Esophagus (tissue), 2 donors: Measurements from ENCODE around the gene HPS5. TPM values are rescaled to one million over a fixed set of nuclear protein-coding genes. Genes with fewer than 3 reads are reported as not detected.

Experiments
- H3K27ac ChIP-seq, 2 donors: one replicate each; pipeline ENCODE4 v1.5.1; 2013; ENCODE audit warnings: low read depth in 2 of 2, mild to moderate bottlenecking in 2 of 2, inconsistent platforms in 1 of 2, low read length in 1 of 2, moderate library complexity in 1 of 2
- H3K27me3 ChIP-seq, 2 donors: one replicate each; pipeline ENCODE4 v1.6.1; 2013; ENCODE audit warnings: low read length in 2 of 2, control low read depth in 1 of 2, mild to moderate bottlenecking in 1 of 2; ENCODE audit not compliant: insufficient read depth in 2 of 2, control insufficient read depth in 1 of 2
- H3K36me3 ChIP-seq, 2 donors: one replicate each; pipeline ENCODE4 v1.6.1; 2013; ENCODE audit warnings: low read length in 1 of 2; ENCODE audit not compliant: control insufficient read depth in 2 of 2, insufficient read depth in 2 of 2
- H3K4me1 ChIP-seq, 2 donors: one replicate each; pipeline ENCODE4 v1.6.1; 2013; ENCODE audit warnings: low read length in 1 of 2; ENCODE audit not compliant: control insufficient read depth in 2 of 2, insufficient read depth in 2 of 2
- H3K4me3 ChIP-seq, 2 donors: one replicate each; pipeline ENCODE4 v1.5.1; 2013; ENCODE audit warnings: low read length in 2 of 2, mild to moderate bottlenecking in 2 of 2, low read depth in 1 of 2, moderate library complexity in 1 of 2
- H3K9me3 ChIP-seq, 2 donors: one replicate each; pipeline ENCODE4 v1.6.1; 2013; ENCODE audit warnings: mild to moderate bottlenecking in 2 of 2, low read depth in 1 of 2, low read length in 1 of 2, moderate library complexity in 1 of 2; ENCODE audit not compliant: control insufficient read depth in 2 of 2, insufficient read depth in 1 of 2
- WGBS, 2 donors: extraction: QIAGEN DNeasy Blood & Tissue Kit; methylation state at CpG; one replicate each; pipeline ENCODE4 v1.1.7; 2013; 5-methylcytosine and 5-hydroxymethylcytosine counted together
- polyA plus RNA-seq, 2 donors: library from polyadenylated mRNA; stranded (reverse); fragments of 200-250 nt; gene quantifications; one replicate each; pipeline ENCODE4 v1.2.3, GENCODE V29; 2013
- donor health status: healthy with polysubstance abuse.
- donor health status: Bipolar disorder and iron deficiency.

HPS5 gene
- polyA plus RNA-seq, 2 donors = 6.6 to 6.9 TPM

- WGBS, 2 donors = 50 to 65% methylated on average over 3 of the region's 3 CpGs
- Histone ChIP-seq H3K36me3 (peaks cover 0 to 4% of the 10 kb centered on the region in 2 donors), H3K27ac (peak overlapping the region; percentile 63 to 81), H3K4me3 (no peak overlapping the region), H3K9me3 (no peaks in the 10 kb centered on the region), H3K4me1 (no peaks in the 10 kb centered on the region), H3K27me3 (no peaks in the 10 kb centered on the region)
Observed at GRCh38 chr11:18312012-18312411, 9.9 kb downstream of the HPS5 start.

DNA sequence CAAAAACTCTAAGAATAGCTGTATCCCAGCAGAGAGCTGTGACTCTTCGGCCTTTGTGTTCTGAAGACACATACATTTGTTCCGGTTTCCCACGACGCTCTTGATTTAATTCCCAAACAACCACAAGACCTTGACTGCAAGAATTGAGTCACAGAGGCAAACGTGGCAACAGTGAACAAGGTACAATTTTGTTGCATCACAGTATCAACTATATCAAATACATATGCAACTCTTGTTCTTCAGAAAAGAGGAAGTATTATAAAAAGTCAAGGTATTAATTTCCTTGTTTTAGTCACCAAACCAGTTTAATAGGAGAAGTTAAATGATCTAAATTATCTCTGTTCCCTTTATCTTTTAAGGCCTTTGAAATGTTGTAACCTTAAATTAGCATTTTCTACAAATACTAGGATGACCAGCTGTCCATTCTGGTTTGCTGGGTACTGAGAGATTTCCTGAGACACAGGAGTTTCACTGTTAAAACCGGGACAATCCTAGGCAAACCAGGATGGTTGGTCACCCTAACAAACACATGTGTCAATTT lies 11.1 kb downstream of the HPS5 start:
- H3K27ac ChIP-seq = peak overlapping the region; percentile 55 to 75
- H3K36me3 ChIP-seq = peaks cover 0 to 5% of the 10 kb centered on the region in 2 donors
- 62 to 67% methylated on average over 6 of the region's 6 CpGs for WGBS, 2 donors
- no peaks in the 10 kb centered on the region for H3K4me1 ChIP-seq
- H3K9me3 ChIP-seq = no peaks in the 10 kb centered on the region
- H3K4me3 ChIP-seq = no peak overlapping the region
- no peaks in the 10 kb centered on the region for H3K27me3 ChIP-seq

DNA sequence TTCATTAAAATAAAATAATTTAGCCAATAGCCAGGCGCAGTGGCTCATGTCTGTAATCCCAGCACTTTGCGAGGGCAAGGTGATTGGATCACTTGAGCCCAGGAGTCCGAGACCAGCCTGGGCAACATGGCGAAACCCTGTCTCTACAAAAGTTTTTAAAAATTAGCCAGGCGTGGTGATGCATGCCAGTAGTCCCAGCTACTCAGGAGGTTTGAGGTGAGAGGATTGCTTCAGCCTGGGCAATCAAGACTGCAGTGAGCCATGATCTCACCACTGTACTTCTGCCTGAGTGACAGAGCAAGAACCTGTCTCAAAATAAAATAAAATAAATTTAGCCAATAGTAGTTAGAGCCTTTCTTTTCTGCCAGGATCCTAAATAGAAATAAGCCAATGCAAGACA lies 12.2 kb downstream of the HPS5 start:
- H3K4me3 ChIP-seq = no peak overlapping the region
- H3K27me3 ChIP-seq = no peaks in the 10 kb centered on the region
- H3K36me3 ChIP-seq = peaks cover 0 to 7% of the 10 kb centered on the region in 2 donors
- peak overlapping the region in 1 of 2 donors; percentile 64 for H3K27ac ChIP-seq
- no peaks in the 10 kb centered on the region for H3K4me1 ChIP-seq
- 96 to 98% methylated on average over 5 of the region's 5 CpGs for WGBS, 2 donors
- H3K9me3 ChIP-seq = no peaks in the 10 kb centered on the region

DNA sequence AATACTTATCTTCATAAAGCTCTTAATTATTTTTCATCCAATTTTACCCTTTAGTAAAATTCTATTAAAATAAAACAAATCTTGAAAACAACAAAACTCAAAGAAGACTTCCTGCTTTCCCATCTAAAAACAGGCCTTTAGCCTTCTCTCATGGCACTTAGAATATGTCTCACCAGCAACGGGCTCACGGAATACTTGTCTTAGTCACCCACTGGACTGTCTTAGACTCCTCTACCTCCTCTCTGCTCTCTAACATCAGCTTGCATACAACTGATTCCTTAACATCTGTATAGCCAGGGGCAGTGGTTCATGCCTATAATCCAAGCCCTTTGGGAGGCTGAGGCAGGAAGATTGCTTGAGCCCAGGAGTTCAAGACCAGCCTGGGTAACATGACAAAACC lies 13.7 kb downstream of the HPS5 start:
- Histone ChIP-seq H3K4me1 (no peaks in the 10 kb centered on the region), H3K36me3 (peaks cover 0 to 10% of the 10 kb centered on the region in 2 donors), H3K27ac (peak overlapping the region in 1 of 2 donors; percentile 41), H3K9me3 (no peaks in the 10 kb centered on the region), H3K27me3 (no peaks in the 10 kb centered on the region), H3K4me3 (no peak overlapping the region)
- WGBS, 2 donors = 82 to 93% methylated on average over 2 of the region's 2 CpGs

DNA sequence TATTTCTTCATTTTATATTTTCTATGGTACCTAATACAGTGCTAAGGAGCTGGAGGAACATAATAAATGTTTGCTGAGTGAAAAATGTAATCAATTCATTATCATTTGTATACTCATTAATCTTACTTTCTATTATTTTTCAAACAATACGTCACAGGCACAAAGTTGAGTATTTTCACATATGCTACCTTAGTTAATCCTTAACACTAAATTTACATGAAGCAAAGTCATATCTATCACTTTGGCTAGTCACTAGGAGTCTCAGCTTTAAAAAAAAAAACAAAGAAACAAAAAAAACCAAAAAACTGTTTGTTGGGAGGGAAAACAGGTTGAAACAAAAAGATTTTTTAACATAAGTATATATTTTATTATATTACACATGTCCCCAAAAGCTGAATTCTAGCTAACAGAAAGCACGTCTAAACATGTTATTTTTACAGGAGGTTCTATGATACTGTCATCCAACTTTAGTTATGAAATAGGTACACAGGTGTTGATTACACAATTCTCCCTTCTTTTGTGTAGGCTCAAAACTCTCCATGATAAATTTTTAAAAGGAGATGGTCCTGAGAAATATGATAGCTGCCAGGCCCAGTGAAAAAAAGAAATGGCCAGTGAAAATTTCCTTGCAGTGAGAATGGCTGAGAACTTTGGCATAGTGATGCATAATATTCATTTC lies 14.3 kb downstream of the HPS5 start:
- peaks cover 0 to 11% of the 10 kb centered on the region in 2 donors for H3K36me3 ChIP-seq
- H3K27me3 ChIP-seq = no peaks in the 10 kb centered on the region
- WGBS, 2 donors = 43 to 58% methylated on average over 2 of the region's 2 CpGs
- no peak overlapping the region for H3K4me3 ChIP-seq
- no peaks in the 10 kb centered on the region for H3K9me3 ChIP-seq
- peak overlapping the region in 1 of 2 donors; percentile 41 for H3K27ac ChIP-seq
- H3K4me1 ChIP-seq = no peaks in the 10 kb centered on the region

GRCh38 chr11:18304745-18305144 lies 17.2 kb downstream of the HPS5 start:
- Histone ChIP-seq H3K4me1 (no peaks in the 10 kb centered on the region), H3K9me3 (no peaks in the 10 kb centered on the region), H3K4me3 (no peak overlapping the region), H3K27ac (peak overlapping the region; percentile 55 to 68), H3K36me3 (peaks cover 0 to 13% of the 10 kb centered on the region in 2 donors), H3K27me3 (no peaks in the 10 kb centered on the region)

DNA sequence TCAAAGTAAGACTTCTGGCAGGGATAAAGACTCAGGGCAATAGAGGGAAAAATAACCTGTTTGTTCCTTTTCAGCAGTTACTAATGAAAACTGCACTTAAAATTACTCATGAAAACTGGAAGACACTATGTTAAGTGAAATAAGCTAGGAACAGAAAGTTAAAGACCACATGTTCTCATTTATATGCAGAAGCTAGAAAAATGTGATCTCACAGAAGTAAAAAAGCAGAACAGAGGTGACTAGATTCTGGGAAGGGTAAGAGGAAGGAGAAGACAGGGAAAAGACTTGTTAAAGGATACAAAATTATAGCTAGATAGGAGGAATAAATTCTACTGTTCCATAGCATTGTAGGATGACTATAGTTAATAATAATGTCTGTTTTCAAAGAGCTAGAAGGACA lies 22.2 kb downstream of the HPS5 start:
- Histone ChIP-seq H3K36me3 (peaks cover 1 to 6% of the 10 kb centered on the region in 2 donors), H3K9me3 (no peaks in the 10 kb centered on the region), H3K4me1 (no peaks in the 10 kb centered on the region), H3K4me3 (no peak overlapping the region), H3K27me3 (no peaks in the 10 kb centered on the region), H3K27ac (no peak overlapping the region)

- Histone ChIP-seq H3K9me3 (no peaks in the 10 kb centered on the region), H3K4me3 (no peak overlapping the region), H3K4me1 (no peaks in the 10 kb centered on the region), H3K27ac (no peak overlapping the region), H3K27me3 (no peaks in the 10 kb centered on the region), H3K36me3 (peaks cover 3 to 9% of the 10 kb centered on the region in 2 donors)
- 84 to 97% methylated on average over 2 of the region's 2 CpGs for WGBS, 2 donors
Observed at GRCh38 chr11:18295316-18295715, 26.6 kb downstream of the HPS5 start.

- Histone ChIP-seq H3K4me3 (no peak overlapping the region), H3K27ac (no peak overlapping the region), H3K27me3 (no peaks in the 10 kb centered on the region), H3K9me3 (no peaks in the 10 kb centered on the region), H3K4me1 (no peaks in the 10 kb centered on the region), H3K36me3 (peaks cover 2 to 9% of the 10 kb centered on the region in 2 donors)
- WGBS, 2 donors = 91 to 94% methylated on average over 5 of the region's 5 CpGs
Observed at GRCh38 chr11:18294862-18295261, 27.1 kb downstream of the HPS5 start.

- 97 to 99% methylated on average over 4 of the region's 4 CpGs for WGBS, 2 donors
Observed at GRCh38 chr11:18288911-18289310, 33.0 kb downstream of the HPS5 start.

More at GRCh38 chr11:18288911-18289310, 33.0 kb downstream of the HPS5 start:
- Histone ChIP-seq H3K4me1 (no peaks in the 10 kb centered on the region), H3K36me3 (peaks cover 6 to 14% of the 10 kb centered on the region in 2 donors), H3K27me3 (no peaks in the 10 kb centered on the region), H3K27ac (no peak overlapping the region), H3K4me3 (no peak overlapping the region), H3K9me3 (no peaks in the 10 kb centered on the region)
